Ovary (tissue), 9 donors: ENCODE measurements around the gene MAP3K21. TPM values are rescaled to one million over a fixed set of nuclear protein-coding genes. Genes with fewer than 3 reads are reported as not detected.

Experiments
- DNase-seq, 5 donors: peaks; one replicate each; pipeline ENCODE4 v3.0.0-alpha.2; 2019 to 2020
- H3K27ac ChIP-seq, 2 donors: fragments of 200-600 bp; one replicate each; pipeline versions ENCODE4 v1.5.1 to v1.8.0; 2019 to 2022
- H3K27me3 ChIP-seq: fragments of 200-600 bp; one replicate; pipeline ENCODE4 v1.8.0; 2022
- H3K36me3 ChIP-seq: fragments of 200-600 bp; sonication (generic); one replicate; pipeline ENCODE4 v1.5.1; 2019
- H3K4me1 ChIP-seq: one replicate; pipeline ENCODE4 v1.8.1; 2013; ENCODE audit warnings: mild to moderate bottlenecking, moderate library complexity; ENCODE audit not compliant: insufficient read depth
- H3K4me3 ChIP-seq: fragments of 200-600 bp; sonication (generic); one replicate; pipeline ENCODE4 v1.5.1; 2017
- H3K9me3 ChIP-seq, 2 donors: fragments of 200-600 bp in 1 of 2; sonication (generic) in 1 of 2; one replicate each; pipeline versions ENCODE4 v1.5.1 to v1.8.1; 2013 to 2019; ENCODE audit warnings: mild to moderate bottlenecking in 1 of 2, moderate library complexity in 1 of 2
- EP300 ChIP-seq: sonication (generic); formaldehyde crosslinking; IDR thresholded peaks from one replicate; pipeline ENCODE4 v1.6.1; 2017; ENCODE audit warnings: antibody characterized with exemption
- POLR2A ChIP-seq: fragments of 450-650 bp; IDR thresholded peaks from one replicate; pipeline ENCODE4 v1.6.1; 2017; ENCODE audit warnings: antibody characterized with exemption, mild to moderate bottlenecking, moderate library complexity
- WGBS, 3 donors: extraction: QIAGEN DNeasy Blood & Tissue Kit in 1 of 3; methylation state at CpG; one replicate each; pipeline versions ENCODE4 v1.1.5 to v1.1.7; 2013 to 2017; 5-methylcytosine and 5-hydroxymethylcytosine counted together
- intact Hi-C, 4 donors: fragments of 100-400 bp; cut with DNase I; formaldehyde crosslinking; loops; one replicate each; pipeline versions ENCODE4 v1.11.0 to v1.15.1; 2022 to 2023
- polyA plus RNA-seq, 2 donors: library from polyadenylated mRNA; stranded (reverse); fragments of 200-250 nt in 1 of 2; fragments of 350-450 nt in 1 of 2; fragmentation: Illumina TruSeq in 1 of 2; extraction: RNeasy Lipid Tissue Mini Kit (QIAGEN cat#74804) in 1 of 2; gene quantifications; one replicate each; pipeline ENCODE4 v1.2.3, GENCODE V29; 2013 to 2014
- total RNA-seq, 7 donors: library from RNA; depleted of rRNA in 2 of 7; stranded (reverse); fragments of >200 nt in 2 of 7; fragmentation: NEBNext Ultra II Directional in 3 of 7; extraction: Animal tissue kit (Norgen Biotek cat#: 25700) in 3 of 7; gene quantifications; one replicate each; pipeline versions ENCODE4 v1.1.0 to v1.2.4, GENCODE V29; 2016 to 2023
- TF ChIP-seq, protein P1 (sequence below), 3 donors: fragments of 450-650 bp in 2 of 3; fragments of 200-600 bp in 1 of 3; IDR thresholded peaks; one replicate each; pipeline versions ENCODE4 v1.5.1 to v1.8.0; 2016 to 2022; ENCODE audit warnings: antibody characterized with exemption in 3 of 3, mild to moderate bottlenecking in 1 of 3
- donor health status: DM: no; HTN: no; CAD: no; lungs with moderate emphysema.
- donor health status: DM: no; HTN: no; CAD: no.
- donor health status: Bipolar disorder and iron deficiency.
- donor health status: DM: yes; HTN: yes; CAD: no.
- donor health status: DM: no; HTN: no; CAD: no.
- donor health status: DM: yes; HTN: yes; CAD: no.

The MAP3K21 gene
- total and polyA plus RNA-seq, 9 donors: 0.52 to 21.0 (median 1.7) TPM

GRCh38 chr1:233282582-233282886 lies 45.0 kb upstream of the MAP3K21 start:
- H3K4me3 ChIP-seq: no peak overlapping the region
- TF ChIP-seq, protein P1, sequence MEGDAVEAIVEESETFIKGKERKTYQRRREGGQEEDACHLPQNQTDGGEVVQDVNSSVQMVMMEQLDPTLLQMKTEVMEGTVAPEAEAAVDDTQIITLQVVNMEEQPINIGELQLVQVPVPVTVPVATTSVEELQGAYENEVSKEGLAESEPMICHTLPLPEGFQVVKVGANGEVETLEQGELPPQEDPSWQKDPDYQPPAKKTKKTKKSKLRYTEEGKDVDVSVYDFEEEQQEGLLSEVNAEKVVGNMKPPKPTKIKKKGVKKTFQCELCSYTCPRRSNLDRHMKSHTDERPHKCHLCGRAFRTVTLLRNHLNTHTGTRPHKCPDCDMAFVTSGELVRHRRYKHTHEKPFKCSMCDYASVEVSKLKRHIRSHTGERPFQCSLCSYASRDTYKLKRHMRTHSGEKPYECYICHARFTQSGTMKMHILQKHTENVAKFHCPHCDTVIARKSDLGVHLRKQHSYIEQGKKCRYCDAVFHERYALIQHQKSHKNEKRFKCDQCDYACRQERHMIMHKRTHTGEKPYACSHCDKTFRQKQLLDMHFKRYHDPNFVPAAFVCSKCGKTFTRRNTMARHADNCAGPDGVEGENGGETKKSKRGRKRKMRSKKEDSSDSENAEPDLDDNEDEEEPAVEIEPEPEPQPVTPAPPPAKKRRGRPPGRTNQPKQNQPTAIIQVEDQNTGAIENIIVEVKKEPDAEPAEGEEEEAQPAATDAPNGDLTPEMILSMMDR (IDR thresholded peaks at IDR 0.05): no peak
- TF ChIP-seq POLR2A (no peak), EP300 (no peak)
- no peaks in the 10 kb centered on the region for H3K4me1 ChIP-seq
- no peaks in the 10 kb centered on the region for H3K36me3 ChIP-seq
- H3K9me3 ChIP-seq: no peaks in the 10 kb centered on the region
- peaks cover 3% of the 10 kb centered on the region for H3K27me3 ChIP-seq
- intact Hi-C loops: no loop called here
- DNase-seq: no peak
- 92 to 97% (median 93%) methylated on average over 3 of the region's 3 CpGs for WGBS, 3 donors
- no peak overlapping the region for H3K27ac ChIP-seq

- TF ChIP-seq, protein P1 (IDR thresholded peaks at IDR 0.05): no peak
- no peak for TF ChIP-seq EP300
- no peak for TF ChIP-seq POLR2A
- intact Hi-C loops: no loop called here
- no peaks in the 10 kb centered on the region for H3K4me1 ChIP-seq
- H3K36me3 ChIP-seq: no peaks in the 10 kb centered on the region
- no peak overlapping the region for H3K27ac ChIP-seq
- no peaks in the 10 kb centered on the region for H3K9me3 ChIP-seq
- no peak for DNase-seq
- no peak overlapping the region for H3K4me3 ChIP-seq
- WGBS, 3 donors: 74 to 80% (median 77%) methylated on average over 4 of the region's 4 CpGs
- no peaks in the 10 kb centered on the region for H3K27me3 ChIP-seq
Observed at GRCh38 chr1:233289676-233290075, 37.8 kb upstream of the MAP3K21 start.

DNA sequence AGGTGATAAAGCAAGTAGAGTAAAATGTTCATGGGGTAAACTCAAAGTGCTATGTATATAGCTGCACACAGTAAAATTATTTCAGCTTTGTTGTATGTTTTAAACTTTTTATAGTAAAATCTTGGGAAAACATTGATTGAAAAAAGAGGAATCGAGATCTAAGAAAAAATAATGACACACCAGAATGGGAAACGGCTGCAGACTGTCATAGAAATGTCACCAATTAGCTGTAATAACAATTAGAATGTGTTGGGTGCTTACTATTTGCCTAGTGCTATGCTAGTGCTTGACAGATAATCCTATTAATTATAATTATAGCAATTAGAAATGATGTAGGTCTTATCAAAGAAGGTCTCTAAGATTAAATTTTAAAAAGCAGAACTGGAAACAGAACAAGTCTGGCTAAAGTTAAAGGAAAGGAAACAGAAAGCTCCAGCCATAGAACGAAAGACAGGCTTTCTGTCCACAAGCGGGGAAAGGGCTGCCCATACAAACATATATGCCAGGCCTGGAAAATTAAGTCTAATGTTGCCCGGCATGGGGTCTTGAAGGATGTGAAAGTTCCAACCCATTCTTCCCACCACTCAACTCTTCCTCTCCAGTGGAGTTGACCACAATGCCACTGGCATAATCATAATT lies 37.0 kb upstream of the MAP3K21 start:
- Histone ChIP-seq H3K4me3 (no peak overlapping the region), H3K36me3 (no peaks in the 10 kb centered on the region), H3K27me3 (no peaks in the 10 kb centered on the region), H3K9me3 (no peaks in the 10 kb centered on the region), H3K27ac (no peak overlapping the region), H3K4me1 (no peaks in the 10 kb centered on the region)
- intact Hi-C loops: no loop called here
- 62 to 88% (median 71%) methylated on average over 5 of the region's 5 CpGs for WGBS, 3 donors
- DNase-seq: no peak
- TF ChIP-seq POLR2A: no peak
- TF ChIP-seq, protein P1 (IDR thresholded peaks at IDR 0.05): no peak
- TF ChIP-seq EP300: no peak

DNA sequence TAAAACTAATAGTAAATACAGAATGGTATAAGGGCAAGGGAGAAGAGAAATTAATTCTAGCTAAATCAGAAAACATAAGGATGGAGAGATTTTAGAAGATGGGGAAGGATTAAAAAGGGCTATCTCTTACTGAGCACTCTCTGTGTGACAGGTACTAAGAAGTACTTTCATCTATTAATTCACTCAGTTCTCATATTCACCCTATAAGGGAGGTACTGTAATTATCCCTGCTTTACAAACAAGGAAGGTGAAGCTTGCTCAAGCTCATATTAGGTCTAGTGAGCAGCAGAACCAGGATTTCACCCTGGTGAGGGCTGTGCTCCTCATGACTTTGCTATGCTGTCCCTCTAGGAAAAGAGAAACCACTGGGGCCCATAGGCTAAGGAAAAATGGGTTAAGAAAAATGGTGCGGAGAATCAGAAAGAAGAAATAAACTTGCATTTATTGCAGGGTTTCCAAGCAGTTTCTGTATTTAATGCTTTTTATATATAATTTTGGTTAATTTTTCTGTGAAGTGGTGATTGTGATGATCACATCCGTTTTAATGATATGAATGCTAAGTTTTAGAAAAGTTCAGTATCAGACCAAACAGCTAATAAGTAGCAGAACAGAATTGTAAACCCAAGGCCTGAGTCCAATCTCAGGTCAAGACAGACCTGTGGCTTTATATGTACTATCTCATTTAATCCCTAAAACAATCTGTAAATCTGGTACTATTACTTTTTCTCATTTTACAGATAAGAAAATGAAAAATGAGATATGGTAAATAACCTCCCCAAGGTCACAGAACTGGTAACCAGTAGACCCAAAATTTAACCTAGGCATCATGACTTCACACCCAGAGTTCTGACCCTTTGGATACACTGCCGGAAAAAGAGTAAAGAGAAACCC lies 33.7 kb upstream of the MAP3K21 start:
- Histone ChIP-seq H3K4me3 (no peak overlapping the region), H3K36me3 (no peaks in the 10 kb centered on the region), H3K4me1 (no peaks in the 10 kb centered on the region), H3K27me3 (no peaks in the 10 kb centered on the region), H3K27ac (no peak overlapping the region), H3K9me3 (no peaks in the 10 kb centered on the region)
- DNase-seq: no peak
- 76 to 89% (median 83%) methylated on average over 3 of the region's 3 CpGs for WGBS, 3 donors
- TF ChIP-seq POLR2A: no peak
- TF ChIP-seq, protein P1 (IDR thresholded peaks at IDR 0.05): no peak
- TF ChIP-seq EP300: no peak
- intact Hi-C loops: no loop called here
